SK-N-SH (cell line): ENCODE data around the gene PIMREG.

Experiments used
- EP300 ChIP-seq, 2 experiments: IDR thresholded peaks; 2 replicates each; pipeline versions ENCODE4 v1.4.0 to v1.6.1; 2012; ENCODE audit warnings: borderline replicate concordance in 1 of 2, low read depth in 1 of 2, low read length in 1 of 2
- TF ChIP-seq, protein P1 (sequence below): fragments of 200-600 bp; sonication (generic); IDR thresholded peaks from 2 replicates; pipeline ENCODE4 v1.6.1; 2017; ENCODE audit warnings: antibody characterized with exemption, mild to moderate bottlenecking, moderate library complexity

DNA sequence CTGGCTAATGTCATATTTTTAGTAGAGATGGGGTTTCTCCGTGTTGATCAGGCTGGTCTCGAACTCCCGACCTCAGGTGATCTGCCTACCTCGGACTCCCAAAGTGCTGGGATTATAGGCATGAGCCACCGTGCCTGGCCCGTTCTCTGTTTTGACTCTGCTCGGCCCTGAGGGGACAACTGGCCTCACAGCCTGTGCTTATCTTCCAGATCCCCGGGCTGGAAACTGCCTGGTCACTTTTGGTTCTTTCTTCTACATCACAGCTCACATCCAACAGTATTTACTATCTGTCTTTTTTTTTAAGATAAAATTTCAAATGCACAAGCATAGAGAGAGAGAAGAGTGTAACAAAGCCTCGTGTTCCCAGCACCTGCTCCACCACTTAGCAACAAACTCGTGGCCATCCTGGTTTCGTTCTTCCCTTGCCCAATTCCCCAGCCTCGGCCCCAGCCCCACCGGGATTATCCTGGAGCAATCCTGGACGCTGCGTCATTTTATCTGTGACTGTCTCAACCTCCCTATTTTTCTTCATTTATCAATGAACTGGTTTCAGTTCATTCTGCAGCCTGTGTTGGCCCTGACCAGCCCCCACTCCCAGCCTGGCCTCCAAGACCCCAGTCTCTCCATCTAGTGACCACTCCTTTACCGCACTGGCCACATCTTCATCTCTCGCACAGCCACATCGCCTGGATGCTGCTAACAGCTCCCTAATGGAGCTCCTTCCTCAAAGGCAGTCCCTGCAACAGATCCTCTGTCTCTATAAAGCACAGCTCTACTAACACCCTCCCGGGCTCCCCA, 21.1 kb downstream of the PIMREG start:
- TF ChIP-seq EP300 (IDR thresholded peaks at IDR 0.05; ENCODE audit: borderline replicate concordance in 1 of 2, low read depth in 1 of 2, low read length in 1 of 2): no peak
- TF ChIP-seq, protein P1, sequence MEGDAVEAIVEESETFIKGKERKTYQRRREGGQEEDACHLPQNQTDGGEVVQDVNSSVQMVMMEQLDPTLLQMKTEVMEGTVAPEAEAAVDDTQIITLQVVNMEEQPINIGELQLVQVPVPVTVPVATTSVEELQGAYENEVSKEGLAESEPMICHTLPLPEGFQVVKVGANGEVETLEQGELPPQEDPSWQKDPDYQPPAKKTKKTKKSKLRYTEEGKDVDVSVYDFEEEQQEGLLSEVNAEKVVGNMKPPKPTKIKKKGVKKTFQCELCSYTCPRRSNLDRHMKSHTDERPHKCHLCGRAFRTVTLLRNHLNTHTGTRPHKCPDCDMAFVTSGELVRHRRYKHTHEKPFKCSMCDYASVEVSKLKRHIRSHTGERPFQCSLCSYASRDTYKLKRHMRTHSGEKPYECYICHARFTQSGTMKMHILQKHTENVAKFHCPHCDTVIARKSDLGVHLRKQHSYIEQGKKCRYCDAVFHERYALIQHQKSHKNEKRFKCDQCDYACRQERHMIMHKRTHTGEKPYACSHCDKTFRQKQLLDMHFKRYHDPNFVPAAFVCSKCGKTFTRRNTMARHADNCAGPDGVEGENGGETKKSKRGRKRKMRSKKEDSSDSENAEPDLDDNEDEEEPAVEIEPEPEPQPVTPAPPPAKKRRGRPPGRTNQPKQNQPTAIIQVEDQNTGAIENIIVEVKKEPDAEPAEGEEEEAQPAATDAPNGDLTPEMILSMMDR: no peak
